Measurements from ENCODE around the gene NIPAL3. TPM values are rescaled to one million over a fixed set of nuclear protein-coding genes. Genes with fewer than 3 reads are reported as not detected.

Gene NIPAL3
- total RNA-seq, 1 experiment from 2014 or later: 7.7 TPM

GRCh38 chr1:24504560-24504959 is 89.0 kb downstream of the NIPAL3 start:
- Histone ChIP-seq H2BK120ac (ENCODE audit: low read depth, low read length, poor library complexity, severe bottlenecking) (no peak overlapping the region), H2BK12ac (ENCODE audit: insufficient read length, low read depth, low read length) (no peak overlapping the region), H3K56ac (ENCODE audit: insufficient read length, low read depth, low read length) (no peak overlapping the region), H4K5ac (ENCODE audit: insufficient read length, low read depth, low read length) (no peak overlapping the region), H3K14ac (ENCODE audit: insufficient read depth, low read length) (no peak overlapping the region), H3K23ac (ENCODE audit: insufficient read length, low read depth, low read length) (no peak overlapping the region), H3K4ac (ENCODE audit: low read depth, low read length) (no peak overlapping the region), H2BK20ac (ENCODE audit: low read depth, low read length, poor library complexity, severe bottlenecking) (no peak overlapping the region), H2AFZ (ENCODE audit: low read length) (no peak overlapping the region), H4K8ac (replicated peaks; ENCODE audit: insufficient read length, low read depth, low read length) (no peak overlapping the region), H4K20me1 (ENCODE audit: control insufficient read depth, insufficient read depth, insufficient read length) (no peaks in the 10 kb centered on the region), H3K4me2 (ENCODE audit: insufficient read depth, insufficient read length, low read length) (no peak overlapping the region), H3K79me1 (ENCODE audit: insufficient read depth, low read depth, low read length, poor library complexity, severe bottlenecking) (no peaks in the 10 kb centered on the region), H3K9ac (ENCODE audit: extremely low read depth, insufficient read length, low read length) (no peak overlapping the region), H3K9me3 (ENCODE audit: control insufficient read depth, low read depth, low read length) (no peaks in the 10 kb centered on the region), H2AK5ac (ENCODE audit: insufficient read length, low read length) (no peak overlapping the region), H4K91ac (ENCODE audit: insufficient read length, low read depth, low read length) (no peak overlapping the region), H3K23me2 (ENCODE audit: insufficient read length, low read depth, low read length, poor library complexity, severe bottlenecking) (peaks cover 9% of the 10 kb centered on the region), H2BK15ac (ENCODE audit: low read depth, low read length) (no peak overlapping the region), H3K4me1 (ENCODE audit: insufficient read depth, low read length) (peaks cover 6% of the 10 kb centered on the region; the same call in 1 of the 2 replicates), H3T11ph (ENCODE audit: low read length) (no peak overlapping the region), H3K79me2 (ENCODE audit: insufficient read depth, low read length) (no peaks in the 10 kb centered on the region), H2BK5ac (ENCODE audit: insufficient read length, low read length) (no peak overlapping the region), H3K27ac (ENCODE audit: insufficient read length, low read depth, low read length) (no peak overlapping the region), H3K18ac (ENCODE audit: insufficient read length, low read depth, low read length) (no peak overlapping the region), H3K27me3 (ENCODE audit: insufficient read depth, low read length) (no peaks in the 10 kb centered on the region)
- no peak for TF ChIP-seq CTCF (conservative IDR thresholded peaks at IDR 0.05)
- DNase-seq: no peak
- WGBS (ENCODE audit: extremely low coverage, insufficient read length, low lambda C conversion rate): no CpG with 5 or more reads among the region's 4 CpGs
- H3K27me3 Mint-ChIP-seq (ENCODE audit: low read depth): peaks cover 3% of the 10 kb centered on the region; the same call in 1 of the 2 replicates
- peak overlapping the region; percentile 82 to 95 for H3K4me3 Mint-ChIP-seq
- H3K36me3 Mint-ChIP-seq (ENCODE audit: insufficient read depth in 1 of 3, low read depth in 3 of 3): peaks cover 0 to 1% (median 0%) of the 10 kb centered on the region in 3 experiments; a peak in 2 of 7 replicates
- H3K9me3 Mint-ChIP-seq: no peaks in the 10 kb centered on the region
- peak overlapping the region in 1 of 3 experiments; percentile 20; a peak in 1 of 7 replicates for H3K27ac Mint-ChIP-seq
- peaks cover 61 to 66% of the 10 kb centered on the region in 2 experiments for H3K4me1 Mint-ChIP-seq

Data from H9 (cell line).